HL-60 (cell line): ENCODE measurements around the gene TACC2.

Experiments used
- GABPA ChIP-seq: IDR thresholded peaks from 2 replicates; pipeline ENCODE4 v1.6.1; 2012; ENCODE audit warnings: low read depth
- POLR2AphosphoS5 ChIP-seq: IDR thresholded peaks from 2 replicates; pipeline ENCODE4 v1.6.1; 2012; ENCODE audit warnings: low read depth
- SPI1 ChIP-seq: IDR thresholded peaks from 2 replicates; pipeline ENCODE4 v1.6.1; 2012; ENCODE audit warnings: low read depth, mild to moderate bottlenecking, borderline replicate concordance
- TF ChIP-seq, protein P1 (sequence below): IDR thresholded peaks from one replicate; pipeline ENCODE4 v1.5.1; 2011; ENCODE audit warnings: low read length, control low read depth, inconsistent platforms; ENCODE audit not compliant: insufficient read depth
- TF ChIP-seq, protein P2 (sequence below): IDR thresholded peaks from 2 replicates; pipeline ENCODE4 v1.6.1; 2012; ENCODE audit warnings: low read depth; ENCODE audit not compliant: insufficient replicate concordance

DNA sequence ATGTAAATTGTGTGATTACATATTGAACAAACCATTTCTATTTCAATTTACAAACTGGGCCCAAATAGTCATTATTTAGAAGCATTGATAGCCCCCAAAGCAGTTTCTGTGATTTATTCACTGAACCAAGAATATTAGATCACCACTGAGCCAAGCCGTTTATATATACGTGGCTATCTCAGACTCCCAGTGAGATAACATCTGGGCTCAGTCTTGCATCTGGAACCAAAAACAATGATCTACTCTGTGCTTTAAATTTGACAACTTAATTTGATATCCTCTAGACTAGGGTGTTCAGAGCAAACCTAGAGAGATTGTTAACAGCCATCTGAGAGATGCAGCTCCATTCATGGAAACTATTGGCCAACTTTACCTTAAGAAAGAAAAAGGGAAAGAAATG lies 240.7 kb downstream of the TACC2 start:
- TF ChIP-seq, protein P1, sequence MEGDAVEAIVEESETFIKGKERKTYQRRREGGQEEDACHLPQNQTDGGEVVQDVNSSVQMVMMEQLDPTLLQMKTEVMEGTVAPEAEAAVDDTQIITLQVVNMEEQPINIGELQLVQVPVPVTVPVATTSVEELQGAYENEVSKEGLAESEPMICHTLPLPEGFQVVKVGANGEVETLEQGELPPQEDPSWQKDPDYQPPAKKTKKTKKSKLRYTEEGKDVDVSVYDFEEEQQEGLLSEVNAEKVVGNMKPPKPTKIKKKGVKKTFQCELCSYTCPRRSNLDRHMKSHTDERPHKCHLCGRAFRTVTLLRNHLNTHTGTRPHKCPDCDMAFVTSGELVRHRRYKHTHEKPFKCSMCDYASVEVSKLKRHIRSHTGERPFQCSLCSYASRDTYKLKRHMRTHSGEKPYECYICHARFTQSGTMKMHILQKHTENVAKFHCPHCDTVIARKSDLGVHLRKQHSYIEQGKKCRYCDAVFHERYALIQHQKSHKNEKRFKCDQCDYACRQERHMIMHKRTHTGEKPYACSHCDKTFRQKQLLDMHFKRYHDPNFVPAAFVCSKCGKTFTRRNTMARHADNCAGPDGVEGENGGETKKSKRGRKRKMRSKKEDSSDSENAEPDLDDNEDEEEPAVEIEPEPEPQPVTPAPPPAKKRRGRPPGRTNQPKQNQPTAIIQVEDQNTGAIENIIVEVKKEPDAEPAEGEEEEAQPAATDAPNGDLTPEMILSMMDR = no peak
- TF ChIP-seq POLR2AphosphoS5 (no peak), GABPA (no peak), SPI1 (no peak)
- TF ChIP-seq, protein P2, sequence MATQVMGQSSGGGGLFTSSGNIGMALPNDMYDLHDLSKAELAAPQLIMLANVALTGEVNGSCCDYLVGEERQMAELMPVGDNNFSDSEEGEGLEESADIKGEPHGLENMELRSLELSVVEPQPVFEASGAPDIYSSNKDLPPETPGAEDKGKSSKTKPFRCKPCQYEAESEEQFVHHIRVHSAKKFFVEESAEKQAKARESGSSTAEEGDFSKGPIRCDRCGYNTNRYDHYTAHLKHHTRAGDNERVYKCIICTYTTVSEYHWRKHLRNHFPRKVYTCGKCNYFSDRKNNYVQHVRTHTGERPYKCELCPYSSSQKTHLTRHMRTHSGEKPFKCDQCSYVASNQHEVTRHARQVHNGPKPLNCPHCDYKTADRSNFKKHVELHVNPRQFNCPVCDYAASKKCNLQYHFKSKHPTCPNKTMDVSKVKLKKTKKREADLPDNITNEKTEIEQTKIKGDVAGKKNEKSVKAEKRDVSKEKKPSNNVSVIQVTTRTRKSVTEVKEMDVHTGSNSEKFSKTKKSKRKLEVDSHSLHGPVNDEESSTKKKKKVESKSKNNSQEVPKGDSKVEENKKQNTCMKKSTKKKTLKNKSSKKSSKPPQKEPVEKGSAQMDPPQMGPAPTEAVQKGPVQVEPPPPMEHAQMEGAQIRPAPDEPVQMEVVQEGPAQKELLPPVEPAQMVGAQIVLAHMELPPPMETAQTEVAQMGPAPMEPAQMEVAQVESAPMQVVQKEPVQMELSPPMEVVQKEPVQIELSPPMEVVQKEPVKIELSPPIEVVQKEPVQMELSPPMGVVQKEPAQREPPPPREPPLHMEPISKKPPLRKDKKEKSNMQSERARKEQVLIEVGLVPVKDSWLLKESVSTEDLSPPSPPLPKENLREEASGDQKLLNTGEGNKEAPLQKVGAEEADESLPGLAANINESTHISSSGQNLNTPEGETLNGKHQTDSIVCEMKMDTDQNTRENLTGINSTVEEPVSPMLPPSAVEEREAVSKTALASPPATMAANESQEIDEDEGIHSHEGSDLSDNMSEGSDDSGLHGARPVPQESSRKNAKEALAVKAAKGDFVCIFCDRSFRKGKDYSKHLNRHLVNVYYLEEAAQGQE = no peak
